KMS-11 (cell line): ENCODE data around the gene SMC1A.
"Not testable (repeated sequence)": the region's sequence is repeated elsewhere in the genome, so short reads cannot be mapped to it uniquely, and the experiment has no call there.

ENCODE experiments used
- H2AFZ ChIP-seq: fragments of 200-600 bp; sonication (generic); 2 replicates; pipeline ENCODE4 v1.6.1; 2016; ENCODE audit warnings: antibody characterized with exemption, mixed run types, low read depth
- H3K27ac ChIP-seq: fragments of 200-600 bp; sonication (generic); 2 replicates; pipeline ENCODE4 v1.6.1; 2016; ENCODE audit warnings: mild to moderate bottlenecking, mixed run types
- H3K27me3 ChIP-seq: fragments of 200-600 bp; sonication (generic); 2 replicates; pipeline ENCODE4 v1.6.1; 2017; ENCODE audit warnings: mild to moderate bottlenecking, low read depth, mixed run types, moderate library complexity; ENCODE audit not compliant: insufficient read depth
- H3K36me3 ChIP-seq: fragments of 200-600 bp; sonication (generic); 2 replicates; pipeline ENCODE4 v1.6.1; 2017; ENCODE audit warnings: mild to moderate bottlenecking, mixed run types; ENCODE audit not compliant: insufficient read depth
- H3K4me1 ChIP-seq: fragments of 200-600 bp; sonication (generic); 2 replicates; pipeline ENCODE4 v1.6.1; 2016; ENCODE audit warnings: mild to moderate bottlenecking, low read depth, mixed run types; ENCODE audit not compliant: poor library complexity, severe bottlenecking
- H3K4me2 ChIP-seq: fragments of 200-600 bp; sonication (generic); 2 replicates; pipeline ENCODE4 v1.7.0; 2016; ENCODE audit warnings: mild to moderate bottlenecking, mixed run types
- H3K4me3 ChIP-seq: fragments of 200-600 bp; sonication (generic); IDR thresholded peaks from 2 replicates; pipeline ENCODE4 v1.6.1; 2017; ENCODE audit warnings: low read depth, low read length, mixed read lengths; ENCODE audit not compliant: insufficient read depth
- H3K79me2 ChIP-seq: fragments of 200-600 bp; sonication (generic); 2 replicates; pipeline ENCODE4 v1.6.1; 2016; ENCODE audit warnings: low read depth, mixed run types; ENCODE audit not compliant: insufficient read depth
- H3K9ac ChIP-seq: fragments of 200-600 bp; sonication (generic); 2 replicates; pipeline ENCODE4 v1.6.1; 2016; ENCODE audit warnings: mild to moderate bottlenecking, mixed run types
- H4K20me1 ChIP-seq: fragments of 200-600 bp; sonication (generic); 2 replicates; pipeline ENCODE4 v1.6.1; 2016; ENCODE audit warnings: mild to moderate bottlenecking, mixed run types; ENCODE audit not compliant: insufficient read depth
- TF ChIP-seq, protein P1 (sequence below): fragments of 200-600 bp; sonication (generic); conservative IDR thresholded peaks from 2 replicates; pipeline ENCODE4 v1.6.1; 2017; ENCODE audit warnings: low read depth, mild to moderate bottlenecking, antibody characterized with exemption, low read length, moderate library complexity, mixed read lengths

The SMC1A gene

DNA sequence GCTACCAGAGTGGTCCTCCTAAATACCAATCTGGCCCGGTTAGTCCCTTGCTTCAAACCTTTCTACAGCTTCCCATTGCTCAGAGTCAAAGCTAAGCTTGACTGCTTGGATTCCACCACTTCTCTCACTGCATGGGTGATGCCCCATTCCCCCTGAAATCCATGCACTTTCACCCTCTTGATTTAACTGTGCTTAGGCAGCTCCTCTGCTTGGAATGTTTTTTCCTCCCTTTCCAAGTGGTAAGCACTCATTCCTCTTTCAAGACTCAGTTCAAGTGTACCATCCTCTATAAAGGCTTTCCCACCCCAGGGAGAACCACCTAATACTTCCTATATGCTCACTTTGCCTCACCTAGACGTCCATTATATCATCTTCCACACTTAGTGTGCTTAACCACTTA, 49.1 kb downstream of the SMC1A start:
- Histone ChIP-seq H3K27me3 (no peaks in the 10 kb centered on the region), H3K4me1 (no peaks in the 10 kb centered on the region), H3K4me2 (no peak overlapping the region), H4K20me1 (no peaks in the 10 kb centered on the region), H3K4me3 (no peak overlapping the region), H3K27ac (no peak overlapping the region), H2AFZ (no peak overlapping the region), H3K9ac (no peak overlapping the region), H3K36me3 (no peaks in the 10 kb centered on the region), H3K79me2 (no peaks in the 10 kb centered on the region)
- TF ChIP-seq, protein P1, sequence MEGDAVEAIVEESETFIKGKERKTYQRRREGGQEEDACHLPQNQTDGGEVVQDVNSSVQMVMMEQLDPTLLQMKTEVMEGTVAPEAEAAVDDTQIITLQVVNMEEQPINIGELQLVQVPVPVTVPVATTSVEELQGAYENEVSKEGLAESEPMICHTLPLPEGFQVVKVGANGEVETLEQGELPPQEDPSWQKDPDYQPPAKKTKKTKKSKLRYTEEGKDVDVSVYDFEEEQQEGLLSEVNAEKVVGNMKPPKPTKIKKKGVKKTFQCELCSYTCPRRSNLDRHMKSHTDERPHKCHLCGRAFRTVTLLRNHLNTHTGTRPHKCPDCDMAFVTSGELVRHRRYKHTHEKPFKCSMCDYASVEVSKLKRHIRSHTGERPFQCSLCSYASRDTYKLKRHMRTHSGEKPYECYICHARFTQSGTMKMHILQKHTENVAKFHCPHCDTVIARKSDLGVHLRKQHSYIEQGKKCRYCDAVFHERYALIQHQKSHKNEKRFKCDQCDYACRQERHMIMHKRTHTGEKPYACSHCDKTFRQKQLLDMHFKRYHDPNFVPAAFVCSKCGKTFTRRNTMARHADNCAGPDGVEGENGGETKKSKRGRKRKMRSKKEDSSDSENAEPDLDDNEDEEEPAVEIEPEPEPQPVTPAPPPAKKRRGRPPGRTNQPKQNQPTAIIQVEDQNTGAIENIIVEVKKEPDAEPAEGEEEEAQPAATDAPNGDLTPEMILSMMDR = no peak

GRCh38 chrX:53366454-53366853, 56.0 kb downstream of the SMC1A start:
- H3K27me3 ChIP-seq, H3K4me3 ChIP-seq, H4K20me1 ChIP-seq, H3K79me2 ChIP-seq, H2AFZ ChIP-seq, H3K9ac ChIP-seq, H3K27ac ChIP-seq, H3K36me3 ChIP-seq, H3K4me2 ChIP-seq: not testable (repeated sequence)
- peaks cover 13% of the 10 kb centered on the region for H3K4me1 ChIP-seq

- TF ChIP-seq, protein P1 = no peak
- no peak overlapping the region for H3K9ac ChIP-seq
- H3K27ac ChIP-seq = no peak overlapping the region
- H2AFZ ChIP-seq = peak overlapping the region; percentile 54
- H3K27me3 ChIP-seq = no peaks in the 10 kb centered on the region
- no peaks in the 10 kb centered on the region for H3K79me2 ChIP-seq
- H3K4me1 ChIP-seq = peaks cover 13% of the 10 kb centered on the region
- no peaks in the 10 kb centered on the region for H4K20me1 ChIP-seq
- H3K36me3 ChIP-seq = no peaks in the 10 kb centered on the region
- peak overlapping the region; percentile 27; the same call in 1 of the 2 replicates for H3K4me2 ChIP-seq
- no peak overlapping the region for H3K4me3 ChIP-seq
Observed at GRCh38 chrX:53362449-53362848, 60.0 kb downstream of the SMC1A start.

DNA sequence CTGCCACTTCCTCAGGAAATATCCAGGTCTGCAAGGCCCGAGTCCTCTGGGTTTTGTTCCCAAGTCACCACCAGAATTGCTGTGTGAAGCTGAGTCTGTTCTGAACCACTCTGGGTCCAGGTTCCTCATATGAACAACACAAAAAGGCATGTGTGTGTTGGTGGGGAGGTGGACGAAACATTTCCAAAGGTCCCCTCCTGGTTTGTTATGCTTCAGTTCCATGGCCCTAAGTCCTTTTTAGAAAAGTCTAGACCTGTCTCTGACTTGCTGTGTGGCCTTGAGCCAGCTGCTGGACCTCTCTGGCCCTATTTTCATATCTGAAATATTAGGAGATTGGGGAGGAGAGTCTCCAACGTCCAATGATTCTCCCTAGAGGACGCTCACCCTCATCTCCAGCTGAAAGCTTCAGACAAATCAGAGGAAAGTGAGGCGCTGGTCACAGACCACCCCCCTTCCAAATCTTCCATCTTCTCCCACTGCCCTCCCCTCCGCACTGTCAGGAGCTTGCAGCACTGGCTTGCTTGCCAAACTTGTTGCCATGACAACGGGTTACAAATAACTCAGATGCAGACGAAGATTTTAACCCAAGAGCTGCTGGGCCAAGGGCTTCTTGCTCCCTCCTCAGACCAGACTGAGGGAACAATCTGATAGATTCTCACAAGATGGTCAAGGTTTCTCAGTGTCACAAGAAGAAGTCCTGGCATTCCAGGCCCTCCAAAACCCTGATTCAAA, 64.5 kb downstream of the SMC1A start:
- no peak overlapping the region for H3K4me3 ChIP-seq
- no peak overlapping the region for H3K4me2 ChIP-seq
- no peak overlapping the region for H3K9ac ChIP-seq
- no peak overlapping the region for H2AFZ ChIP-seq
- no peaks in the 10 kb centered on the region for H3K27me3 ChIP-seq
- H4K20me1 ChIP-seq = no peaks in the 10 kb centered on the region
- H3K4me1 ChIP-seq = peaks cover 12% of the 10 kb centered on the region
- no peak overlapping the region for H3K27ac ChIP-seq
- H3K36me3 ChIP-seq = no peaks in the 10 kb centered on the region
- TF ChIP-seq, protein P1 = no peak
- no peaks in the 10 kb centered on the region for H3K79me2 ChIP-seq

- Histone ChIP-seq H4K20me1 (no peaks in the 10 kb centered on the region), H2AFZ (no peak overlapping the region), H3K4me2 (no peak overlapping the region), H3K79me2 (no peaks in the 10 kb centered on the region), H3K9ac (no peak overlapping the region), H3K27me3 (no peaks in the 10 kb centered on the region), H3K4me1 (no peaks in the 10 kb centered on the region), H3K4me3 (no peak overlapping the region), H3K27ac (no peak overlapping the region), H3K36me3 (no peaks in the 10 kb centered on the region)
- TF ChIP-seq, protein P1 = no peak
Observed at GRCh38 chrX:53356186-53356585, 66.3 kb downstream of the SMC1A start.
